ENCODE results near the gene YWHAB.

GRCh38 chr20:44896583-44896982 lies 11.1 kb downstream of the YWHAB start:
- TF ChIP-seq CTCF (IDR thresholded peaks at IDR 0.05; ENCODE audit: poor library complexity) (no peak), EZH2 (IDR thresholded peaks at IDR 0.05; ENCODE audit: borderline replicate concordance) (no peak)

Measured in hepatocyte (in vitro differentiated cells).